GM18870 (cell line): ENCODE results near the gene PPIF.
"Not testable (repeated sequence)": the region's sequence is repeated elsewhere in the genome, so short reads cannot be mapped to it uniquely, and the experiment has no call there.

Experiments used
- ATAC-seq: cut with Tn5 transposase; IDR thresholded peaks from one replicate; pipeline ENCODE4 v1.9.1; 2021; ENCODE audit warnings: moderate library complexity; ENCODE audit not compliant: unreplicated experiment

PPIF gene

GRCh38 chr10:79329529-79329928, 17.7 kb upstream of the PPIF start:
- no peak for ATAC-seq

GRCh38 chr10:79331226-79331625, 16.0 kb upstream of the PPIF start:
- no peak for ATAC-seq

GRCh38 chr10:79331709-79332108, 15.6 kb upstream of the PPIF start:
- peak; percentile 78 for ATAC-seq

- not testable (repeated sequence) for ATAC-seq
Observed at GRCh38 chr10:79332610-79333315, 14.5 kb upstream of the PPIF start.

GRCh38 chr10:79333513-79333912, 13.8 kb upstream of the PPIF start:
- no peak for ATAC-seq

GRCh38 chr10:79334573-79334972, 12.7 kb upstream of the PPIF start:
- no peak for ATAC-seq

GRCh38 chr10:79335094-79335469, 12.2 kb upstream of the PPIF start:
- ATAC-seq: no peak

- ATAC-seq: no peak
Observed at GRCh38 chr10:79335470-79336235, 11.6 kb upstream of the PPIF start.

- no peak for ATAC-seq
Observed at GRCh38 chr10:79336276-79336675, 11.0 kb upstream of the PPIF start.

GRCh38 chr10:79336739-79337138, 10.5 kb upstream of the PPIF start:
- no peak for ATAC-seq

- ATAC-seq: not testable (repeated sequence)
Observed at GRCh38 chr10:79337783-79338469, 9.3 kb upstream of the PPIF start.

GRCh38 chr10:79339266-79339665, 8.0 kb upstream of the PPIF start:
- ATAC-seq: no peak

- no peak for ATAC-seq
Observed at GRCh38 chr10:79340646-79341244, 6.5 kb upstream of the PPIF start.

- ATAC-seq: no peak
Observed at GRCh38 chr10:79342295-79342761, 4.9 kb upstream of the PPIF start.

- ATAC-seq: no peak
Observed at GRCh38 chr10:79342811-79343561, 4.3 kb upstream of the PPIF start.

- no peak for ATAC-seq
Observed at GRCh38 chr10:79344502-79345195, 2.6 kb upstream of the PPIF start.

- no peak for ATAC-seq
Observed at GRCh38 chr10:79345241-79346011, 1.8 kb upstream of the PPIF start.

GRCh38 chr10:79346012-79346340, 1.3 kb upstream of the PPIF start:
- ATAC-seq: no peak
